SHP77 treated with DMSO at 0.1 percent for 48 hours (cell line): ENCODE measurements around the gene EFNA3.
"Not testable (repeated sequence)": the region's sequence is repeated elsewhere in the genome, so short reads cannot be mapped to it uniquely, and the experiment has no call there.

ENCODE experiments used
- DNase-seq: peaks from one replicate; lab custom pipeline; 2025; lab: John Stamatoyannopoulos, UW

EFNA3 gene

DNA sequence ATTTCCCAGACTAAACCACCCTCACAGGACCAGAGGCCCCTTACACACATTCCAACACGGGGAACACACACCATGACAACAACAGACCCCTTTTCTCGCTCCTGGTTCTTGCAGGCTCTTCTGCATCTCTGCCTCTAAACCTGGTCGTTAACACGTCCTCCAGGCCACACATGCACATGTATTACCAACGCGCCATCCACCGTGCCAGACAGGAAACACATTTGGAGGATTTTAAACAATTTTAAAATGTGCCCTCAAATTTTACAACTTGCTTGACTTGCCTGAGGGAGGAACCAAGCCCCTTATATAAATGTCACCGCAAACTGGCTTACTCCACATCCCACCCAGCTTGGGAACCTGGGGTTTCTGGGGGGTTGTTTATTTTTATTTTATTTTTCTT, 32.2 kb downstream of the EFNA3 start:
- no peak for DNase-seq

DNA sequence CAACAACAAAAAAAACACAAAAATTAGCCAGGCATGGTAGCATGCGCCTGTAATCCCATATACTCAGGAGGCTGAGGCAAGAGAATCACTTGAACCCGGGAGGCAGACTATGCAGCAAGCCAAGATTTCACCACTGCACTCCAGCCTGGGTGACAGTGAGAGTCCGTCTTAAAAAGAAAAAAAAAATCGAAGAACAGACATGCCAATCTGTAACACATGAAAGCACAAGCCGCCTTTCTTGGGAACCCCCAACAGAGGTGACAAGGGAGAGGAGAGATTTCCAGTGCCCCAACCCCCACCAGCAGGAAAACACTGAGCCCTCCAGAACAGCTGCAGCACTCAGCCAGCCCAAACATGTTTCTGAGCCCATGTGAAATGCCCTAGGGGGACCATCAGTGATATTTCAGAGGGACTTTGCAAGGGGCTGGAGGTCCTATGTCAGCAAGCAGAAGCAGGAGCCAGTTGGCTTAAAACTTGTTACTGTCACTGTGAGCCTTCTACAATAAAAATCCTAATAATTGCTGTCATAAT, 34.9 kb downstream of the EFNA3 start:
- no peak for DNase-seq

DNA sequence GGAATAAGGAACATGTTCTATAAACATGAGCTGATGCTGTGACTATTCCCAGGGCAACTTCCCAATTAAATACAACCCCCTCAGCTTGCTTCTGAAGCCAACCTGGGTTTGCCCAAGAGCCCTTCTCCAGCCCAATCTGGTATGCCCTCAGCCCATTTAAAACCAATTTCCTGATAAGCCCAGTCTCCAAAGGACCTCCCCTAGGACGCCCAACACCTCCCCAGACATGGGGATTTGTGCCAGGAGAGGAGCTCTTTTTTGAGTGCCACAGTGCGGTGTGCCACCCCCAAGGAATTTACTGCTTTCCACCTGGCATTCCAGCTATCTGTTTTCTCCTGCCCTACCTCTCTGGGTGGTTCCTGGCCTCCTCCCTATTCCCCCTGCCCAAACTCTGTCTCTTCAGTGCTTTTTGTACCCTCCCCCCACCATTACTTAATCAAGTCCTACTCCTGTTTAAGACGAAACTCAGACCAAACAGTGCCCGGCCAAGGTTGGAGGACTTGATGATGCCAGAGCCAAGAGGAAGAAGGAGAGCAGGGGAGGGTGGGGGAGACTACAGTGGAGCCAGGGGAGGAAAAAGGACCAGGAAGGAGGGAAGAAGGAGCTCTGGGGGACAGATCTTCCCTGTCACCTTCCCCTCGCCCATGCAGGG, 37.6 kb downstream of the EFNA3 start:
- DNase-seq, result no peak

DNA sequence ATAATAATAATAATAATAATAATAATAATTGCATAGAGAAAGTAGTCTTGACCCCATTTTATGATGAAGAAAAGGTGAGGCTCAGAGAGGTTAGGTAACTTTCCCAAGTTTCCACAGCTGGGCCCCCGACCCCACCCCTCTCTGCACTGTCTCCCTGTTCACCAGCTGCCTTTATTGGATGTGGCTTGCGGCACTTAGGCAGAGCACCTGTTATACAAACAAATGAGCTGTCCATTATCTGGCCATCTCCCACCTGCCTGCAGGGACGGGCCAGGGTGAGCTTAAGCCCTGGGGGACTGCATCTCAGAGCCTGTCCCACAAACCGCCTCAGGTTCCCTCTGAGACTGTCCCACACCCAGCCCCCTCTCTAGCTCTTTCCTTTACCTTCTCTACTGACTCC, 39.0 kb downstream of the EFNA3 start:
- DNase-seq, result peak; percentile 57

DNA sequence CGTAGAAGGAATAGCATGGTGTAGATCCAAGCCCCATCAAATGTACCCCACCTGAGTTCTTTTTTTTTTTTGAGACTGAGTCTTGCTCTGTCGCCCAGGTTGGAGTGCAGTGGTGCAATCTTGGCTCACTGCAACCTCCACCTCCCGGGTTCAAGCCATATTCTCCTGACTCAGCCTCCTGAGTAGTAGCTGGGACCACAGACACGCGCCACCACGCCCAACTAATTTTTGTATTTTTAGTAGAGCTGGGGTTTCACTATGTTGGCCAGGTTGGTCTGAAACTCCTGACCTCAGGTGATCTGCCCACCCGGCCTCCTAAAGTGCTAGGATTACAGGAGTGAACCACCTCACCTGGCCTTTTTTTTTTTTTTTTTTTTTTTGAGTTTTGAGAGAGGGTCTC, 39.5 kb downstream of the EFNA3 start:
- not testable (repeated sequence) for DNase-seq

DNA sequence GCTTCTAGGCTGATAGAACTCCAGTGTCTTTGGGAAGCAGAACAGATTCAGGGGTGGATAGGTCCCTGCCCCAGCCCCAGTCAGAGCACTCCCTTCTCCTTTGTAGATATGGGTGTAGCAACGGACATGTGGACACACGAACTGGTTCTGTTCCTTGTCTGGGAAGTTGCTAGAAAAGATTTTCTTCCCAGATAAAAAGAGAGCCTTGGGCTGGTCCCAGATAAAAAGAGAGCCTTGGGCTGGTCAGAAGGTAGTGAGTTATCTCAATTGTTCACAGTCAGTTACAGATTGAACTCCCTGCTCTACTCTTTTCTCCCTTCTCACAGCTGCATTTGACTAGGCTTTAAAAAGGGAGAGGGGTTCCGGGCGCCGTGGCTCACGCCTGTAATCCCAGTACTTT, 41.6 kb downstream of the EFNA3 start:
- DNase-seq, result no peak

DNA sequence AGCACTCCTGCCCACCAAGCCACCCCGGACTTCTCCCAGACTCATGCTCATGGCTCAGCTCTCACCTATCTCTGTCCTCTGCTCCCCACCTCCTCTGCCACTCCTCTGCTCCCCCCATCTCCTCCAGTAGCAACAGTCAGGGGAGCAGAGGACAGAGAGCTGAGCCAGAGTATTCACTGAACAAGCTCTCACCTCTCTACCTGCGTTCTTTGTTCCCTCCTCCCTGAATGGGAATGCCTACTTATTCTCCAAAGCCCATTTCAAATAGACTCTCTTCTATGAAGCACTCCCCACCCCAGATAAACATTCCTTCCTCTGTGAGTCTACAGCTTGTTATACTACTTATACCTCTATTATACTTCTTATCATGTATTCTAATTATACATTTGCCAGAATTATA, 42.6 kb downstream of the EFNA3 start:
- no peak for DNase-seq

DNA sequence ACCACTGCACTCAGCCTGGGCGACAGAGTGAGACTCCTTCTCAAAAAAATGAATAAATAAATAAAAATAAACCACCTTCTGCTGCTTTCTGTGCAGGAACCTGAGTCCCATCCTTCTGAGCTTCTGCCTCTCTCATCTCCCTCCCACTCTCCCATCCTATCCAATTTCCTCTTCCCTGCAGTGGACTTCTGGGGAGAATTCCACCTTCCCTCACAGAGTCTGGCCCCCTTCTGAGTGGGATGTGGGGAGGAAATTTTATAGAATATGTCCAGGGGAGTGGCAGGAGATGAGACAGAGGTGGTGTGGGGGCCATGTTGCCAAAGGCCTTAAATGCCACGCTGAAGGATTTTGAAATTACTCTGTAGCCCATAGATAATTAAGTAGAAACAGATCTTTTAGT, 43.7 kb downstream of the EFNA3 start:
- DNase-seq, result no peak

DNA sequence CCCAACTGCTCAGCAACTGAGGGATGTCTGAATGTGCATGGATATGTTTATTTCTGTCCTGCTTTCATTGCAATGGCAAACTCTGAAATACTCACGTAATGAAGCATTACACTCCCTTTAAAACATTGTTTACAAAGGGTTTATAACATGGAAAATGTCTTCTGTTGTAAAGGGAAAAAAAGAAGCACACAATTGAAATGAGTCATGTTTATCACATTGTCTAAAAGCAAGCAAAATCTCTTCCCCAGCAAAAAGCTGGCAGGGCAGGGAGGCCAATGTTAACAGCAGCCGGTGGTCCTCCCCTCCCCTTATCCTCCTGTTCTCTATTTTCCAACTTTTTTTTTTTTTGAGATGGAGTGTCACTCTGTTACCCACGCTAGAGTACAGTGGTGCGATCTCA, 45.2 kb downstream of the EFNA3 start:
- DNase-seq, result no peak

DNA sequence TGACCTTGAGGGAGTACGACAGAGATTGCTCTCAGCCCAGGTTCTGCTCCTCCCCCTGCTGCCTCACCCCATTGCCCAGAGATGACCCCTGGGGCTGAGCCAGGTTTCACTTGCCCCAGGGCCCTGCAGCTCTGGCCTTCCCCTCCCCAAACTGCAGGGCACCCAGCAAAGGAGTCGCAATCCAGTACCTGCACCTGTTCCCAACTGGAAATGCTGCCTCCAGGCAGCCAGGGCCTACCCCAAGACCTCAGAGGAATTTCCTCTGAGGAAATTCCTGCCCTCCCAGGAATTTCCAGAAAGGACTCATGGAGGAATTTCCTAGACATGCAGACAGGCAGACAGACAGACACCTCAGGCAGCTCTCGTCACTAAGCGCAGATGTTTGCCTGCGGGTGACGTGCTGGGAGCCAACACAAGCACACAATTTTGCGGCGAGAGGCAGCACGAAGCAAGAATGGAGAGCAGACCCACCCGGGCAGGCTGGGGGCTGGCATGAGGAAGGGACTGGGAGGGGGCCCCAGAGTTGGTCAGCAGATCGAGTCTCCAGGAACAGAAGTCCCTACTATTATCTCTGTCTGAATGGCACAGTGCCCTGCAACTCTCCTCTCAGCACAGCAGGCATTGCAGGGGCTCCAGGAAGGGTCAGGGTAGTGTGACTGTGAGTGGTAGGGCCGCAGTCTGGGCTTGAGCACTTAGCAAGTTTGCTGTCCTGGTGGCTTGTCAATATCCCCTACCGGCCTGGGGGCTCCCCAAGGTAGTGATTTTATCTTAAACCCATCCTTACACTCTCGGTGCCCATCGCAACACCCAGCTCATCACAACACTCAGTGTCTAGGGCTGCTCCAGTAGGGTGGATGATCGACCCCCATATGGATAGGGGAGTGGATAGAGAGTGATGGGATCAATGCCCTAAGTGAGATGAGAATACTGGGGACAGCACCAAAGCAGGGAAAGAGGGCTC, 46.1 kb downstream of the EFNA3 start:
- DNase-seq, result peak; percentile 63

DNA sequence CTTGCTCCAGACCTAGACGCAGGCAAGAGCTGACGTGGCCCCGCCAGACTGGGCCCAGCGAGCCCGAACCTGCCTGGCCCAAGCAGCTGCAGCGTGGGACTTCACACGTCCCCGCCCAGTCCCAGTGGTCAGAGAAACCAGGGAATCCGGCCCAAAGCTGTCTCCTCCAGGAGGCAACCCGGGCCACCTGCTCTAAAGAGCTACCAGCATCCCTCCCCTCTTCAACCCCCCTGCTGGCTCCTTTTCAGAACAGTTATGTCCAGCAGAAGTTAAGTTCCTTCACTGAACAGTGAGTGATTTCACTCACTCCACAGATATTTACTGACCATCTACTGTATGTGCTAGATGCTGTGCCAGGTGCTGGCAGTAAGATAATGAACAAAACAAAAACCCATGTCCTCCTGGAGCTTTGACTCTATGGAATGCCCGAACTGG, 46.9 kb downstream of the EFNA3 start:
- peak; percentile 61 for DNase-seq

DNA sequence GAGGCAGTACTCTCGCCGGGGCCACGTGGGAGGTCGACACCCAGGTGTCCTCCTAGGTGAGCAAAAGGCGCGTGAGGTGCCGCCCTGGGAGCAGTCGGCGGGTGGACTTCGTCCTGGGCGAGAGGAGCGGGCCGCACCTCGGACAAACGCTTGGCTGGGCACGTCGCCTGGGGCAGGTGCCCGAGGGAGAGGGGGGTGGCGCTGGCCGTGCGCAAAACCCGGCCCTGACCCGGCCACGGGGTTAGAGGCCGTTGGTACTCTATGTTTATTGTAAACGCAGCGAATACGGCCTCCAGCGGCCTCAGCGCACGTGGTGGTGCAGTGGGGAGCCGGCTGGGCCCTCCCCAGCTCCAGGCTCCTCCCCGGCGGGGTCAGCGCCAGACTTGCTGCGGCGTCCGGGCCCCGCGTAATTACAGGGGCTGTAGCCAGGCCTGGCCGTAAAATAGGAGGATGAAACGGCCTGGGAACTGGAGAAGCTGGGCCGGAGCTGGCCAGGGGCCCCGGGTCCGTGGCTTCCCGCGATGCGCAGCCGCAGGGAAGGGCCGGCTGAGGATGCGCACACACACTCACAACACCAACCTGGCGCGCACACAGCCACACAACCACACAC, 47.4 kb downstream of the EFNA3 start:
- DNase-seq, result peak; percentile 82

DNA sequence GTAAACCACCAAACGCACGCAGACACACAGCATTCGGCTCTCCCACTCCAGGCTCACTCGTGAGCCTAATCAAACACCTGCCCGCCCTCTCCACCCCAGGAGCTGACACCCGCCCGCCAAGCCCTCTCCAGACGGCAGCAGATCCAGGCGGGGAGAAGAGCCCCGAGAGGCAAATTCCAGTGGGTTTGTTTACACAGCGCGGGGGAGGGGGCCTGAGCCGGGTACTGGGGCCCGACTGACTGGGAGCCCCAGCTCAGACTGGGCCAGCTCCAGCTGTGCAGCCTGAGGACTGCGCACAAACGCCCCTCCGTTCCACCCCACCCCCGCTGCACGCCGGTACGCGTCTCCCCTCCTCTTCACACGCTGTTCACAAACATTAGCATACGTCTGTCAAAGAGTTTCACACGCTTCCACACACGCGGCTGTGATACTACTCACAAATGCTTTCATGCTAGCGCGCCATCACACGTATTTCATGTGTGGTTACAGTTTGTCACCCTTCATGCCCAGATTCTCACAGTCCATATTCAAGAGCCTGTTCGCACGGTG, 48.0 kb downstream of the EFNA3 start:
- DNase-seq, result peak; percentile 74

DNA sequence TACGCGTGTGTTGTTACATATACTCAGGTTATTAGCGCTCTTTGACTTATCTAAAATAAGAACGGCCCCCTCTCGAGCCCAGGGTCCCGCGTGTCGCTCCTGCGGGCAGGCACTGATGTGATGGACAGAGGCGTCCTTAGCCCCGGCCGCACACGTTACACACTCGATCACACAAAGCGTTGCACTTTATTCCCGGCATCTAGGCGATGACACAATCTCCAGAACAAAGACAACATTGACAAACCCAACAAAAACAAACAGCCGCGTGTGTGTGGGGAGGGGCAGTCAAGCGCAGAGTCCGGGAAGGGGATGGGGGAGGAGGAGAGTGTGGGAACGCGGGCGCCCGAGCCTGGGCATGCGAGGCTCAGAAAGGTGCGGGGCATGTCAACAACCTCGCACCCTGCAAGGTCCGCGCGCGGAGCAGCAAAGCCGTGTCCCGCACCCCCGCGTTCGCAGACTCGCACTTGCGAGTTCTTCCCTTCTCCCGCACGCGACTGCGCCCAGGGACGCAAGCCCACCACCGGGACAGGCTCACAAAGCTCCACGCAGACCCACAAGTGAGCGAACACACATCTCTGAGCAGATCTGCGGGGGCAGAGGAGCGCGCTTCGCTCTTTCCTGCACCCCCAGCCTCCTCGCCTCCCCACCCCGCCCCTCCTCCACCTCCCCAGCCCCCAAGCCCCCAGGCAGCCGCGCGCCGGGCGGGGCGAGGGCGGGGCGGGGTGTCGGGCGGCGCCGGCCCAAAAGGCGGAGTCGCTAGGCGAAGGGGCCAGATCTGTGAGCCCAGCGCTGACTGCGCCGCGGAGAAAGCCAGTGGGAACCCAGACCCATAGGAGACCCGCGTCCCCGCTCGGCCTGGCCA, 48.7 kb downstream of the EFNA3 start, which contains the start of gene EFNA1:
EFNA1 (plus strand) TSS at position 772 of the 862 bp plus-strand sequence. CDS start 102 bp downstream, outside the sequence.
- DNase-seq, result peak; percentile 47

DNA sequence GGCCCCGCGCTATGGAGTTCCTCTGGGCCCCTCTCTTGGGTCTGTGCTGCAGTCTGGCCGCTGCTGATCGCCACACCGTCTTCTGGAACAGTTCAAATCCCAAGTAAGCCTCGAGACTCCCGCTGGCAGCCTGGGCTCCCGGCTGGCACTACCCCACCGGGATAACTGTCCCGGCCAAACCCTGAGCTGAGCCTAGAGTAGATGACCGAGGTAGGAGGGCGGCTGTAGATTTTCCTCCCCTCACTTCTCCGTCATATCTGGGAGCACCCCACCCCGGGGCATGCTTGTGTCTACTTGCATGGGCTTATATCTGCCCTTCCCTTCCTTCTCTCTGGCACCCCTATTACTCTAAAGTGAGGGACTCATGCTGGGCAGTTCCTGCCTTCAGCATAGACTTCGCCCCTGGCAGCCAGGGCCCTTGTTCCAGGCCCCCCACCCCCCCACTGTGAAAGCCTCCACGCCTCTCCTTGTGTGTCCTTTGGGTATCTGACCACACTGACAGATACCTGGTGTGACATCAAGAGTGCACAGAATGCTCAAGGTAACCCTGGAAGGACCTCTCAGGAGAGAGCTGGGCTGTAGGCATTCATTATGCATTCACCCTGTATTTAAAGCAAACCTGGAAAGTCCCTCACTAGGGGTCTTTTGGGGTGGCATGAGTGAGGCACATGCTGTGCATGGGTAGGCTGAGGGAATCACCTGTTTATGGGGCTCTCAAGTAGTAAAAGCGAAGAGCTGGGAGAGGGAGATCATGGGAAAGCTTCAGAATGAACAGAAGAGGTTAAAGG, 49.5 kb downstream of the EFNA3 start:
- DNase-seq, result no peak

DNA sequence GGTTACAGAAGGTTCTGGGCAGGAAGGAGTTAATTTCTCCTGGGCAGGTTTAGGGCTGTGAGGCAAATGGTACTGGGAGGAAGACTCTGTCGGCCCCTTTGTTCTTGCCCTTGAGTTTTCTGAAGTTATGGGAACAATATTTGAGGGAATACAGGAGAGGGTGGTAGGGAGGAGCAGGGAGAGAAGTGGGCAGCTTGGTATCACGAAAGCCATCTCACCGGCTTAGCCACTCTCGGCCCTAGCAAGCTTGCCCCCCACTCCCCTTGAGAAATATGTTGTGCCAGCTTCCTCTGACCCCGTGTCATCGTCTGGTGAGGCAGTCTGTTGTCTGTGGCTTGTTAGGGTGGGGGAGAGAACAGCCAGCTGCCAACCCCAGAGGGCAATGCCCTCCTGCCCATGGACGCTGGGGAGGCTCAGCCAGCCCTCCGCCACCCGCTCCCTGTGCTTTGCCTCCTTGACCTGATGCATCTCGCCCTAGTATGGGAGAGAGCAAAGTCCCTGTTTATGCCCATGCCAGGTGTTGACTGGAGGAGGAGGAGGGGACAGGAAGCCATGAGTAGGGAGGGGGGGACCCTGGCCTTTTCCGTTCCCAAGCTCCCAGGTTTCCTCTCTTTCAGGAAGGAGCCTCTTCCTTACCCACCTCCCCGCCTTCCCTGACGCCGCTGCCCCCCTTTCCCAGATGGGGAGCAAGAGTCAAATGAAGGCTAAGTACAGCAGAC, 50.3 kb downstream of the EFNA3 start:
- DNase-seq, result peak; percentile 68

DNA sequence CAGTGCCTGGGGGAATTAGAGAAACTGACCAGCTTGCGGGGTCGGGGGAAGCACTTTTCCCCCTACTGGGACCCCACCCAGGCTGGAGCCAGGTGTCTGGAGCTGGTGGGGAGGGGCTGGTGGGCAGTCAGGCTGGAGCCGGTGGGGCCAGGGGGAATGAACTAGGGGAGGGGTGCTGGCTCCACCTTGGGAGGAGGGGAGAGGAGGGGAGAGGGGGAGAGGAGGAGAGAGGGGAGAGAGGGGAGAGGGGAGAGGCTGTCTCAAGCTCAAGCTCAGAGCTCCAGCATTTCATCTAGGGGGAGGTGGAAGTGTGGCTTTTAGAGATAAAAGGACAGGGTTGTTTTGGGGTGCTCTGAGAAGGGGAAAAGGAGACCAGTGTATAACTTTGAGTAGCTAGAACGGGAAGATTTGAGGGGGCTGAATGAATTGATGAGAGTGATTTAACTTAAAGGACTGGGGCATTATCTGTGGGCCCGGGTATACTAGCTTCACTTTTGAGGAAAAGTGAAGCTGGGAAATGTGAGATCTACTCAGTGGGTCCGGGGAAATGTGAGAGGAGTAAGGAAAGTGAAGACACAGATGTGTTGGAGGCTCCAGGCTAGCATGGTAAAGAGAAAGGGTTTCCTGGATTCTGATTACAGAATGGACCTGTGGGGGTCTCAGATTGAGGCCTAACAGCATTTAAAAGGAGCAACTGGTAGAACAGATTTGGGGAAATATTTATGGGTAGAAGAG, 51.8 kb downstream of the EFNA3 start:
- no peak for DNase-seq

DNA sequence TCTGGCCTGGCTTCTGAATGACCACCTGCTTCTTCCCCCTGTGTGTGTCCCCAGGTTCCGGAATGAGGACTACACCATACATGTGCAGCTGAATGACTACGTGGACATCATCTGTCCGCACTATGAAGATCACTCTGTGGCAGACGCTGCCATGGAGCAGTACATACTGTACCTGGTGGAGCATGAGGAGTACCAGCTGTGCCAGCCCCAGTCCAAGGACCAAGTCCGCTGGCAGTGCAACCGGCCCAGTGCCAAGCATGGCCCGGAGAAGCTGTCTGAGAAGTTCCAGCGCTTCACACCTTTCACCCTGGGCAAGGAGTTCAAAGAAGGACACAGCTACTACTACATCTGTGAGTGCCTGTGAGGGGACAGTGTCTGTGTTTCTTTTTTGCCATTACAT, 52.6 kb downstream of the EFNA3 start:
- no peak for DNase-seq

DNA sequence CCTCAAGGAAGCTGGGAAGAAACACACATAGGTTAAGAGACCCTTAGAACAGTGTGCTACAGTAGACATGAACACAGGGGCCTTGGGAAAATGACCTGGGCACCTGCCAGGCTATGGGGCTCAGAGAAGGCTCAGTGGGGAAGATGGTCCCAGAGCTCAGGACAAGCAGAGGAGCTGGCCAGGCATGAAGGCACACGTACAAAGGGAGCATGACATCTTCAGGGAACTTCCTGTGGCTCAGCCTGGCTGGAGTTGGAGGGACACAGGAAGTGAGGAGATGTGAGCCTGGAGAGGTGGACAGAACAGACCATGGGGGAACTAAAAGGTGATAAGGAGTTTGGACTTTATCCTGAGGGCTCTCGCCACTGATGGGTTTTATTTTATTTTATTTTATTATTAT, 53.2 kb downstream of the EFNA3 start:
- no peak for DNase-seq
